HG03139 (cell line): ENCODE measurements around the gene TMEM185B.
A peak's percentile ranks its signal among the peaks of the same experiment; 100 is the strongest.
"Not testable (repeated sequence)": the region's sequence is repeated elsewhere in the genome, so short reads cannot be mapped to it uniquely, and the experiment has no call there.

ENCODE experiments used
- ATAC-seq: cut with Tn5 transposase; IDR thresholded peaks from one replicate; pipeline ENCODE4 v1.9.1; 2021; ENCODE audit not compliant: unreplicated experiment

Gene TMEM185B

DNA sequence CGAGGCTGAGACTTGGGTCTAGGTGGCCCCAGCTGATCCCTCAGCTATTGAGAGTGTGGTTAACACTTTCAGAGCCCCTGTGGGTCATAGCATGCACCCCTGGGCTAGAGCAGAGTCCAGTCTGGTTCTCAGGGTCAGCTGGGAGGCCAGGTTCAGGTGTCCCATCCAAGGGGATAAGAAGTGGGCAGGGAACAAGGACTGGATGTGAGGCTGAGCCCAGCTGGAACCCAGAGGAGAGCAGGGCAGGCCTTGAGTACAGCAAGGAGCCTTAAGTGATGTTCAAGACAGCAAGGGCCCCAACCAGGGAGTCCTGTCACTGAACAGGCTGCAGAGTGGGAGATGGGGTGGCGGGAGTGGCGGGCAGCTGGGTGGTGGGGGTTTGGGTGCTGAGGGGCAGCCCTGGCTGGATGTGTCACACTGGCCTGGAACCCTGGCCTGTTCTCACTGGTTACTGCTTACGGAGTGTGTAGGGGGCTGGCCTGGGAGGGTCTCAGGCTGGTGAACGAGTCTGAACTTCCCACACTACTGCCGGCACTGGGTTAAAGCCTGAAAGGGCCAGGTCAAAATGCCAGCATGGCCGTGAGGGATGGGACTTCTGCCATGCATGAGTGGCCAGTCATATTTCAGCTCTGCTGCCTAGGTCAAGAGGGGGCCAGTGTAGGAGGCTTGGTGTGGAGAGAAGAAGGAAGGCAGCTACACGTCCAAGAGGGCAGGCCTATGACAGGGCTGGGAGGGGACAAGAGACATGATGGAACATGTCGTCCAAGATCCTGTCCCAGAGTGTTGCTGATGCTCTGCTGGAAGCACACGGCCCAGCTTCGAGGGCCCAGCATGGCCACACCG, 13.6 kb downstream of the TMEM185B start:
- ATAC-seq = no peak

DNA sequence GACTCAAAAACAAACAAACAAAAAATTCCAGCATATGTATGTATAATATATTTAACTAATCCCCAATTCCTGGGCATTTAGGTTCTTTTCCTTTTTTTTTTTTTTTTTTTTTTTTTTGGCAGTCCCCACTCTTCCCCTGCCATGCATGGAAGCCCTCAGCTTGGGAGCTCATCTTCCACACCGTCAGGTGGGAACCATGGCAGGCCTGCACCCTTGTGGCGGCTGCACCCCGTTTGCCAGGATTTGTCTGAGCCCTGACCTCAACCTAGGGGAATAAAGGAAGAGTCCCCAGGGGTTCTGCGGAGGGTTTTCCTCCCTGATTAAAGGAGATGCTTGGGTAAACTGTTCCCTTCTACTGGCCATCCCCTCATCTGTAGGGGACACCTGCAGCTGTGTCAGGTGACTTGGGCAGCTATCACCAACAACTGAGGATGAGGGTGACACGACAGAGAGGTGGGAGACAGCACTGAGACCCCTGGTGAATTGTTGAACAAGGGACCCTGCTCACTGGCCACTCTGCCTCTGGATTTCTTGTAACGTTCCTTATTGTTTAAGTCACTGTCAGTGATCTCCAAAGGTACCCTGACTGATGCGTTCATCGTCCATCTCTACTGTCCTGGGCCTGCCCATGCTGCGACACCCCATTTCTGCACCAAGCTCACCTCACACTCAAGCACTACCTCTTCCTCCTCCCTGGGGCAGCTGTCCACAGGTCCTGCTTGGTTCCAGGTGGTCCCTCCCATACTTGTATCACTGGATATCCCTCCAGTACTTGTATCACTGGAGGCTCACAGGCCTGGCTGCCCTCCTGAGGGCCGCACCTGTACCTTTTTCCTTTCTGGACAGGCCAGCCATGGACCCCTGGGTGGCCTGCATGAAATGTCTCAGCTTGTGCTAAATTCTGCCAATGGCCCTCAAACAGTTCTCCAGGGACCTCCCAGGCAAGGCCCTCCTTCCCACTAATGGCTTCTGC, 14.5 kb downstream of the TMEM185B start:
- ATAC-seq = no peak

DNA sequence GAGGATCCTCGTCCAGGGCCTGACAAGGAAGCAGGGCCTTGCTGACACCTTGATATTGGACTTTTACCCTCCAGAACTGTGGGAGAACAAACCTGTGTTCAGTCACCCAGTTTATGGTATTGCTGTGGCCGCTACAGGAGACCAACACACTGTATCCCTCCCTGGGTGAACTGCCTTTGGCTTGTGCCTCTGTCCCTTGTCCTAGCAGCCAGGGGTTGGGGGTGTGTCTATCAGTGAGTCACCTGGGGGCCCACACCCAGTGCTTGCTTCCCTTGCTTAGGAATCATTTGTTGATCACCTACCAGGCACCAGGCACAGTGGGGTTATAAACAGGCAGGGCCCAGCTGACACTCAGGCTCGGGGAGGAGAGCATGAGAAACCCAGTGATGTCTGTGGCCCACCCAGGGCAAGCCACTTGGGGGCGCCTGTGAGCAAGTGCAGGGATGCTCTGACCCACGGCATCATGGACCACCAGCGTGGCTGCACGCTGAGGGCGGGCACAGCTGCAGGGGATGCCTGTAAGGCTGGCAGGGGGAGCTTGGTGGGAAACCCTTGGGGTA, 17.1 kb downstream of the TMEM185B start:
- no peak for ATAC-seq

DNA sequence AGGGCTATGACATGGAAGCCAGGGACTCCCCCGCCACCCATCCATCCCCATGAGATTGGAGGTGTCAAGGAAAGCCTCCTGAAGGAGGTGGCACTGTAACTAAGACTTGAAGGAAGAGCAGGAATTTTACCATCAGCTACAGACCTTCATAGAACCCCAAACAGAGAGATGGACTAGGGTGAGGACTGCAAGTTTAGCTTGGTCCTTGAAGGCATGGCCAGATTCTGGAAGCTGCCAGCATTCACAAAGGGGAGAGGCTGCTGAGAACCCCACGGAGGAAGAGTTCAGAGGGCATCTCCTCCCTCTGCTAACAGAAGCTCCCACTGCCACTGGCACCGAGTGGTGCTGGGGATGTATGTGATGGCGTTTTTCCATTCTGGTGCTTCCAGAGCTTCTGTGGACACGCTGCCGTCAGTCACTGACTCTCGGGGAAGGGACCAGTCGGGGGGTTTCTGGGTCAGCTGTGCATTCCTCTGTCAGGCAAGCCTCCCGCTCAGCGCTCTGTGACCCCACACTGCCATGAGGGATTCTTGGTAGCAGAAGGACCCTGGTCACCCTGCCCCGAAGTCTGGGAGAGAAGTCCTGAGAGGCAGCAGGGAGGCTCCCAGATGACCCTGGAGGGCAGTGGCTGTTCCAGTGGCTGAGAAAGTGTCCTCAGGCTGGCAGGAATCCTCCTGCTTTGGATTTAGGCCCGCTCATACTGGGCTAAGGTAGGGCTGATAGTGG, 18.1 kb downstream of the TMEM185B start:
- no peak for ATAC-seq

DNA sequence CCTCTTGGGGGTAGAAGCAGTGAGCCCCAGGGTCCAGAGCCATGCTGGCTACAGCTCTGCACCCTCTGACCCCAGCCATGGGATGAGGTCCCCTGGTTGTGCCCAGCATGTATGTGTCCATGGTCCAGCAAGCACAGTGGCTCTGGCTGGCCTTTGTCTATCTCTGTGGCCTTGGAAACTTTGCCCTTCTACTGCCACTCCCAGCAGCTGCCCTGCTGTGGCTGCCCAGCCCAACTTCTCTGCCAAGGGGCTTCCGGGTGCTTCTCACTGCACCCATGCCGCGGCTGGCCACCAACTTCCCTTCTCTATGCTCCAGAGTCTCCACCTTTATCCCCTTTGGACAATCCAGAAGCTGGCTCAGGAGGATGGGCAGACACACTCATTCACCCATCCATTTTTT, 18.8 kb downstream of the TMEM185B start:
- no peak for ATAC-seq

DNA sequence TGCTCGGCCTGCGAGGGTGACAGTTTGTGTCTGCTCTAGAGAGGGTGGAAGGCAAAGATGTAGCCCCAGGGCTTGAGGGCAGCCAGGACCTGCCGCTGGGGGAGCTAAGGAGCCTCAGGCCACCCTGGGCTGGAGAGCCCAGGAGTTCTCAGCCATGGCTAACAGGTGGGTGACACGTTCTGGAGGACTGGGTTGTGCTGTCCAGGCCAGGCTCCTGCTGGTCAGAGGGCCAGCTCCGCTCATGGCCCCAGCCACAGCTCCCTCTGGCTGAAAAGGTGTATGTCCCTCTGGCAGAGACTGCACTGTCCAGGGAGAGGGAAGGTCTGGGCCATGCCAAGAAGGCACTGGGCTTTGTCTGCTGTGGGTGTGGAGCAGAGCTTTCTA, 19.2 kb downstream of the TMEM185B start:
- no peak for ATAC-seq

DNA sequence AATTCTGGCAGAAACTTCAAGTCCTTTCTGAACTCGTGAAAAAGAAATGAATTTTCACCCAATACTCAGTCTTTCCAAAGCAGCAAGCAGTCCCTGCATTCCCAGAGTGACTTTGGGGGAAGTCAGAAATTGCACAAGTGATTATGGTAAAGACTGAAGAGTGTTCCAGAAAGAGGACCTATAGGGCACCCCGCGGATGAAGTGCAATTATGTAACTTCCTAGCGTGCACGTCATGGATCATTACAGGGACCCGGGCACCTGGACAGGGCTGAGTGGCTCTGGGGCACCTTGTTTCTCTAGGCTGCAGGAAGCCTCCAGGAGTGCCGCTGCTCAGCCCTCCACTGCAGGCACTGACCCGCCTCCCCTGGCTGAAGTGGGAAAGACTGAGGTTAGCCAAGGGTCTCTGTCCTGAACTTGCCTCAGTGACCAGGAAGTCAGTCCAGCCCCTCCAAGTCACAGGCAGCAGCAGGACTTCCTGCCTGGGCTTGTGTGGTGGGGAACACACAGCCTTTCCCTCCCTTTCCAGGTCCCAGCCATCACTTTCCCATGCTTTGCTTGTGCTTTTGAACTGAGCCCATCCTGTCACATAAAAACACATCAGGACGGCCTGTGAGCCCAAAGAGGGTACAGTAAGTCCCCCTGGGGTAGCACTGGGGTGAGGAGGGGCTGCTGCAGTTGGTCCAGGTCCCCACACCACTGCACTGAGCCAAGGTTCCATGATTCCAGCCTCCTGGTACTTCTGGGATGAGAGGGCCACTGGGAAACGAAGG, 19.8 kb downstream of the TMEM185B start:
- ATAC-seq = no peak

DNA sequence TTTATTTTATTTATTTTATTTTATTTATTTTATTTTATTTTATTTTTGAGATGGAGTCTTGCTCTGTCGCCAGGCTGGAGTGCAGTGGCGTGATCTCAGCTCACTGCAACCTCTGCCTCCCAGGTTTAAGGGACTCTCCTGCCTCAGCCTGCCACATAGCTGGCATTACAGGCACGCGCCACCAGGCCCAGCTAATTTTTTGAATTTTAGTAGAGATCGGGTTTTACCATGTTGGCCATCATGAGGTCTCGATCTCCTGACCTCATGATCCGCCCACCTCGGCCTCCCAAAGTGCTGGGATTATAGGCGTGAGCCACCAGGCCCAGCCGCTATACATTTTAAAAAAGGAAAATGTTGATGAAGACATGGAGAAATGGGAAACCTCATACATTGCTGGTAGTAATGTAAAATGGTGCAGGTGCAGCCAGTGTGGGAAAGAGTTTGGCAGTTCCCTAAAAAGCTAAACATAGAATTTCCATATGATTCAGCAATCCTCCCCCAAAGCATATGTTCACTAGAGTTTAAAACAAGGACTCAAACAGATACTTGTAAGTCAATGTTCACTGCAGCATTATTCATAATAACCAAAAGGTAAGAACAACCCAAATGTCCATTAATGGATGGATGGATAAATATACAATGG, 23.3 kb downstream of the TMEM185B start:
- not testable (repeated sequence) for ATAC-seq

DNA sequence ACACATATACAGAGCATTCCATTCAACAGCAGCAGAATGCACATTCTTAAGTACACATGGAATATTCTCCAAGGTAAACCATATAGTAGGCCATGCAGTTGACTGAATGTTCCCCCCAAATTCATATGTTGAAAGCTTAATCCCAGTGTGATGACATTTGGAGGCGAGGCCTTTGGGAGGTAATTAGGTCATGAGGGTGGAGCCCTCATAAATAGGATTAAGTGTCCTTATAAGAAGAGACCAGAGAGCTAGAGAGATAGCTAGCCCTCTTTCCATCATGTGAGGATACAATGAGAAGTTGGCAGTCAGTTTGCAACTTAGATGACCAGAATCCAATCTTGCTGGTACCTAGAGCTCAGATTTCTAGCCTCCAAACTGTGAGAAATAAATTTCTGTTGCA, 27.6 kb downstream of the TMEM185B start:
- ATAC-seq = no peak

DNA sequence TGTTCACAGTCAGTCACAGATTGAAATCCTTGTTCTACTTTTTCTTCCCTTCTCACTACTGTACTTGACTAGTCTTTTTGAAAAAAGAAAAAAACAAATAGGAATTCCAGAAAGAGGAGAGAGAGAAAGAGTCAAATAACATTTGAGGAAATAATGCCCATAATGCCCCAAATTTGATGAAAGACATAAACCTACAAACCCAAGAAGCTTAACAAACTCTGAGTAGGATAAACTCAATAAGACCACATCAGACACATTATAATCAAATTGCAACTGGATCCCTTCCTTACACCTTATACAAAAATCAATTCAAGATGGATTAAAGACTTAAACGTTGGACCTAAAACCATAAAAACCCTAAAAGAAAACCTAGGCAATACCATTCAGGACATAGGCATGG, 30.9 kb downstream of the TMEM185B start:
- no peak for ATAC-seq

DNA sequence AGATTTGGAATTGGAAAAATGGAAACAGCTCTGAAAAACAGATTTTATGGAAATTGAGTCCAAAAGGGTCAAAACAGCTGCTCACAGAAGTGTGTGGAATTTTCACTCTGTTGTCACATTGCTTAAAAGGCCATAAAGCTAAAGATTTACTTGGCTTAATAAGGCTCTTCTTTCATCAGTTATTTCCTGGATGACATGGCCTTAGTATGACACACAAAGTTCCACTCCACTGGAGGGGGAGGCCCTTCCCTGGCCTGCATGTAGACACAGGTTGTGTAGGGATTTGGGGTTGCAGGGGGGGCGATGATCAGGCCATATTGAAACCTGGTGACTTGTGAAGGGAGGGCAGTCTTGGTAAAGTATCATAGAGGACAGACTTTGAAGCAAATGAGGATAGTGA, 34.0 kb downstream of the TMEM185B start:
- no peak for ATAC-seq

DNA sequence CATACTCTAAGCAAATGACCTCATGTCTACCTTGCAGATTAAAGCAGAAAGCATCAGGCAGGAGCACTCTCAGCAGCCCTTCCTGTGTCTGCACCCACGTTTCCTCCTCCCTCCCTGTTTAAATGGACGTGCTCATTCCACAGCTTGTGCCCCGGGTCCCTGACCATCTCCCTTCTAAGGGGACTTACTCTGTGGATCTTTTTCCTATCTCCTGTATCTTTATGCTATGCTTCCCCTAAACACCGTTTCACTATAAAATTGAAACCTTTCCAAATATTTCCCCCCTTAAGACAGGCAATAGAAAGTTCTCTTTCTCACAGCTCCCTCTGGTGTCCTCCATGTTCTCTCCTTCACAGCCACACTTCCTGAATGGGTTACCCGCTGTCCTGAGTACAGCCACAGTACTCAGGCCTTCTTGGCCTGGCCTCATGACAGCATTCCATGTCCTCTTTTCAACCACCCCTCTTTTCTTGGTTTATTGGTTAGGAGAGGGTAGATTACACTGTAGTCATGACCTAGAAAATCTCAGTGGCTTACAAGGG, 41.1 kb downstream of the TMEM185B start:
- ATAC-seq = no peak

DNA sequence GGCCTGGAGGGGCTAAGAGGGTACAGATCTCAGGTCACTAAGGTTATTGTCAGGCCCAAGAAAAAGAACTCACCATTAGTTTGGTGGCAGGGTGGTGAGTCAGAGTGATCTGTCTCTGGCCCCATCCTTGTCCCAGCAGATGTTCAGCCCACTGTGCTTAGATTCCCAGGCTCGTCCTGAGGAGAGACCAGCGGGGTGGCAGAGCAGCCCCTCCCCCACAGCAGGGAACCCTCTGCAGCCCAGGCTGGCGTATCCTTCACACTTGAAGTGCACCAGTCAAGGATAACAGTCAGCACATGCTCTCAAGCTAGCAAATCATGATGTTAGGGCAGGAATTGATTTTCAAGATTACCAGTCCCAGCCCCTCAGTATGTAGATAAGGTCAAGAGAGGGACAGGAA, 43.1 kb downstream of the TMEM185B start:
- ATAC-seq = no peak

DNA sequence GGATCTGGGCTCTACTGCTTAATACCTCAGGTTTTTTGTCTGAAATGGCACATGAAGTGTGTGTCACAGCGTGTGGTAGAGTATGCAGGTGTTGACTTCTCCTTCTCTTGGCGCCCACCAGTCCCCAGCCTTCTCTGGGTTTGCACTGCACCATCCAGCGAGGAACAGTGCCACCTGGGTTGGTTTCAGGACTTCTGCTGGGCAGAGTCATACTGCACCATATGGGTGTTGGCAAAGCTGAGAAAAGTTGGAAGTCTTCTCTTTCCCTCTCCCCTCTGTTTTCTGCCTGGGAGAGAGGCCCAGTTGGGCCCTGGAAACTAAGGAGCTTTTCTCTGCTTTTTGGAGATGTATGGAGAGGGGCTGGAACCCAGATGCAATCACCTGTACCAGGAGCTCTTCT, 43.8 kb downstream of the TMEM185B start:
- no peak for ATAC-seq

DNA sequence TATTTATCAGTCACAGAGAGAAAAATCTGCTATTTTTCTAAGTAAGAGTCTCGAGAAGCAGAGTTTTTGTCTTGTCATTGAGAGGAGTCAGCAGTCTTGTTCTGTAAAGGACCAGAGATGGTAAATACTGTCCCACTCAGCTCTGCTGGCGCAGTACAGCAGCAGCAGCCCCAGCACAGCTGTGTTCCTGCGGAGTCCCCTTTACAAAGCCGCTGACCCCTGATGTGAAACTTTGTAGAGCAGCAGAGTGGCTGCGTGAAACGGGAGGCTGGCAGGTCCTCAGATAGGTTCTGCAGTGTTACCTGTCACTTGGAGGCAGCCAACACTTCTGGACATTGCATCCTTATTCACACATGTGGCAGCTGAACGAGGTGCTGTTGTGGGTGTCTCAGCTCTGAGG, 45.2 kb downstream of the TMEM185B start:
- ATAC-seq = no peak

DNA sequence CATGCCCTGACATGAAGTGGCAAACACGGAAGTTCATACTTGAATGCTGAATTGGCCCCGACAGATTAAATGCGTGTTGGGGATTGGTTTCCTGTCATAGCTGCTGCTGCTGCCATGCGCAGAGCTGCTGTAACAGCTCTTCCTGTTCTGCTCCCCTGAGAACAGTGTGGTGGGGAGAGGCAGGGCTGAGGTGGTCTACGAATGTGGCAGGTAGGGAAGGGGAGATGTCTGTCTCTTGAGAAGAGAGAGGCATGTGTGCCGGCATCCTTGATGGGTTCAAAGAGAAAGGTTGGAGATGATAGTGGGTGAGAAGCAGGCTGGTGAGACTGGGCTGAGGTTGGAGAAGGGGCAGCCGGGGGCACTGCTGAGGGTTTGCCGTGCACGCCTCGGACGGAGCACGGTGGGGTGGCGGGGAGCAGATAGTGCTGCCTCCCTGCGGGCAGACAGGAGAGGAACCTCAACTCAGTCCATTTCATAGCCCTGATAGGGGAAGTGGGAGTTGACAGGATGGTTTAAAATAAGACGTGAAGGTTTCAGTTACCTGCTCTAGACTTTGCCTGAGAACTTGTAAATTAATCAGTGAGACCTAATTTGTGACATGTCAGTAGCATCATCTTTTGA, 46.1 kb downstream of the TMEM185B start:
- peak; percentile 94 for ATAC-seq

DNA sequence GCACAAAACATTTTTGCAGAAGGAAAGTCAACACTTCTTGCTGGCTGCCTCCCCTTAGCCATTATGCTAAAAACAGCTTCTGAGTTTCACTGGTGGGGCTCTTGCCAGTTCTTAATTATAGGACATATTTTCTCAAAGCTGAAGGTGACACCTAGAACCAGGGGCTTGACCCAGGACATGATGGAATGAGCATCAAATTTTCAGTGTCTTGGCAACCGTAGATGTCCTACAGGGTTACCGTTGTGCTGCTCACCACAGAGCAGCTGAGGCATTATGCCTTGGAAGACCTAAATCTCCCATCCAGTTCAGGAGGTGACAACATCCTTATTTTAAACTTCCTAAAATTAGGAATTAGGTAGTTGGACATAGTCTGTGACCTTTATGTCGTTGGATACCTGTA, 46.7 kb downstream of the TMEM185B start:
- no peak for ATAC-seq

DNA sequence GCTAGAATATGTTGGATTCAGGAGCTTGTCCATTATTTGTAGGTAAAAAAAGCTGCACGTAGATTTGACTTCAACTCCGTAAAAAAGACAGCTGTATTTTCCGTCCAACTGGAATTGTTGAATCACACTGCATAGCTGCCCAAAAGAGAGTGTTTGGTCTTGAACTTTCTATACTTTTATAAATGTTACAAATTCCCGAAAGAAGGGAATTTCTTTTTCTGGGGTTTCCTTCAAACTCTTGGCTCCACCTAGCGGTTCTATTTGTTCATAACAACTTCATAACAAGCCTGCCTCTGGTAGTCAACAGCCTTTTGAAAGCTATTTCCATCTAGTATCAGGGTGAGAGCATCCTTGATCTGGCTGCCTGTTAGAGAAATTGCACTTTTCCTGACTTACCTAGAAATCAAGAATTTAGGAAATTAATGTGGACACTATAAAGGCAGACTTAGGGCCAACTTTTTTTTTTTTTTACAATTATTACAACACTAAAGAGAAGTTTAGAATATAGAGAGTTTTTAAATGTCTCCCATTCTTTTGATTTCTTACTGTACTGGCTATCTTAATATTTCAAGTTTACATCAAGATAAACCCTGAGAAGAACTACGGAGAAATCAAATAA, 48.1 kb downstream of the TMEM185B start:
- ATAC-seq = no peak
